WTC11 (cell line): ENCODE data around the gene MBD3L5. TPM values are rescaled to one million over a fixed set of nuclear protein-coding genes. Genes with fewer than 3 reads are reported as not detected.
"Not testable (repeated sequence)": the region's sequence is repeated elsewhere in the genome, so short reads cannot be mapped to it uniquely, and the experiment has no call there.

Source experiments
- ATAC-seq: fragments of 200-7000 bp; cut with Tn5 transposase; 2 replicates; pipeline ENCODE4 v1.10.0; 2021; ENCODE audit warnings: mild to moderate bottlenecking, moderate library complexity
- CTCF ChIA-PET: fragments of 300-600 bp; sonication (Branson Sonifier 250); formaldehyde crosslinking; loops from one replicate; lab custom pipeline; 2021; ENCODE audit warnings: antibody characterized with exemption; lab: Charles Lee
- POLR2A ChIA-PET: fragments of 350-600 bp; sonication (Branson Sonifier 250); formaldehyde crosslinking; loops from one replicate; lab custom pipeline; 2021; ENCODE audit warnings: antibody characterized with exemption; lab: Charles Lee
- DNase-seq: peaks from one replicate; pipeline ENCODE4 v3.0.0; 2021; ENCODE audit warnings: low spot score
- H3K27ac Mint-ChIP-seq: 2 replicates; pipeline ENCODE4 v1.8.0; 2021; ENCODE audit warnings: mixed read lengths
- H3K27me3 Mint-ChIP-seq: 2 replicates; pipeline ENCODE4 v1.8.0; 2021; ENCODE audit warnings: low read depth, mild to moderate bottlenecking, moderate library complexity, mixed read lengths
- H3K36me3 Mint-ChIP-seq: 2 replicates; pipeline ENCODE4 v1.8.0; 2021; ENCODE audit warnings: mixed read lengths
- H3K4me1 Mint-ChIP-seq: 2 replicates; pipeline ENCODE4 v1.8.0; 2022; ENCODE audit warnings: mixed read lengths
- H3K4me3 Mint-ChIP-seq: 2 replicates; pipeline ENCODE4 v1.8.0; 2021; ENCODE audit warnings: mild to moderate bottlenecking, moderate library complexity, mixed read lengths
- H3K9me3 Mint-ChIP-seq: 2 replicates; pipeline ENCODE4 v1.8.0; 2021; ENCODE audit warnings: mixed read lengths
- ATF1 ChIP-seq: sonication (generic); formaldehyde crosslinking; IDR thresholded peaks from 2 replicates; pipeline ENCODE4 v1.8.1; 2023; ENCODE audit warnings: mild to moderate bottlenecking, moderate library complexity, missing genetic modification reagents
- ETV6 ChIP-seq: sonication (generic); formaldehyde crosslinking; IDR thresholded peaks from 2 replicates; pipeline ENCODE4 v1.8.1; 2022; ENCODE audit warnings: mild to moderate bottlenecking, missing genetic modification reagents
- FOXK1 ChIP-seq: sonication (generic); formaldehyde crosslinking; IDR thresholded peaks from 2 replicates; pipeline ENCODE4 v1.8.0; 2022; ENCODE audit warnings: mild to moderate bottlenecking, moderate library complexity, missing genetic modification reagents
- GABPB1 ChIP-seq: sonication (generic); formaldehyde crosslinking; IDR thresholded peaks from 2 replicates; pipeline ENCODE4 v1.8.1; 2023; ENCODE audit warnings: mild to moderate bottlenecking, missing genetic modification reagents
- JUN ChIP-seq: sonication (generic); formaldehyde crosslinking; IDR thresholded peaks from 2 replicates; pipeline ENCODE4 v1.8.0; 2023; ENCODE audit warnings: mild to moderate bottlenecking, missing genetic modification reagents
- MXD4 ChIP-seq: fragments of 250-450 bp; sonication (Bioruptor Pico); IDR thresholded peaks from 2 replicates; pipeline ENCODE4 v1.8.0; 2021; ENCODE audit warnings: mild to moderate bottlenecking, moderate library complexity, borderline replicate concordance
- ZNF121 ChIP-seq: sonication (generic); formaldehyde crosslinking; IDR thresholded peaks from 2 replicates; pipeline ENCODE4 v1.8.0; 2023; ENCODE audit warnings: missing genetic modification reagents
- ZNF232 ChIP-seq: sonication (generic); formaldehyde crosslinking; IDR thresholded peaks from 2 replicates; pipeline ENCODE4 v1.8.0; 2022; ENCODE audit warnings: mild to moderate bottlenecking, missing genetic modification reagents
- ZNF423 ChIP-seq: fragments of 250-450 bp; sonication (Bioruptor Pico); IDR thresholded peaks from 2 replicates; pipeline ENCODE4 v2.1.2; 2022; ENCODE audit warnings: mild to moderate bottlenecking, moderate library complexity
- total RNA-seq: library from RNA; stranded (reverse); gene quantifications from 3 replicates; pipeline ENCODE4 v1.2.3, GENCODE V29; 2021
- TF ChIP-seq, protein P1 (sequence below): sonication (generic); formaldehyde crosslinking; IDR thresholded peaks from 2 replicates; pipeline ENCODE4 v1.8.0; 2022; ENCODE audit warnings: mild to moderate bottlenecking, missing genetic modification reagents
- TF ChIP-seq, protein P2 (sequence below): fragments of 250-450 bp; sonication (Bioruptor Pico); IDR thresholded peaks from 2 replicates; pipeline ENCODE4 v1.8.0; 2021; ENCODE audit warnings: mild to moderate bottlenecking

The MBD3L5 gene
- total RNA-seq, 1 experiment from 2014 or later, result not detected

DNA sequence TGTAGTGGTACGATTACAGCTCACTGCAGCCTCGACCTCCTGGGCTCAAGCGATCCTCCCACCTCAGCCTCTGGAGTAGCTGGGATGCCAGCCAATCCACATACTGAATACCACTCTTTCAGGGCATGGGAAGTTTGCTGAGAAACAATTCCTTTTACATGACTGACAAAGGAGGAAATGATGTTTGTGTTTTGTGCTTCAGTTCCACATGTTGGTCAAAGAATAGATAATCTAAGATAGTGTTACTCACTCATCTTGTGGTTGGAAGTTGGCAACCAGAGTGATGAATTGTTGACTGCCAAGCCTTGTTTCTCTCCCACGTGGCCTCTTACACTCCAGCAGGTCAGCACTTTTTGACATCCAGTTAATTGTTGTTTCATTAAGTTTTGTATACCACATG, 16.7 kb upstream of the MBD3L5 start (continued):
- TF ChIP-seq ETV6 (CRISPR knock-in tag), result no peak
- TF ChIP-seq ATF1 (CRISPR knock-in tag), result no peak
- TF ChIP-seq GABPB1 (CRISPR knock-in tag), result no peak
- TF ChIP-seq ZNF232 (CRISPR knock-in tag), result no peak
- no peak for TF ChIP-seq MXD4
- TF ChIP-seq, protein P1, sequence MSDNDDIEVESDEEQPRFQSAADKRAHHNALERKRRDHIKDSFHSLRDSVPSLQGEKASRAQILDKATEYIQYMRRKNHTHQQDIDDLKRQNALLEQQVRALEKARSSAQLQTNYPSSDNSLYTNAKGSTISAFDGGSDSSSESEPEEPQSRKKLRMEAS (CRISPR knock-in tag), result no peak

DNA sequence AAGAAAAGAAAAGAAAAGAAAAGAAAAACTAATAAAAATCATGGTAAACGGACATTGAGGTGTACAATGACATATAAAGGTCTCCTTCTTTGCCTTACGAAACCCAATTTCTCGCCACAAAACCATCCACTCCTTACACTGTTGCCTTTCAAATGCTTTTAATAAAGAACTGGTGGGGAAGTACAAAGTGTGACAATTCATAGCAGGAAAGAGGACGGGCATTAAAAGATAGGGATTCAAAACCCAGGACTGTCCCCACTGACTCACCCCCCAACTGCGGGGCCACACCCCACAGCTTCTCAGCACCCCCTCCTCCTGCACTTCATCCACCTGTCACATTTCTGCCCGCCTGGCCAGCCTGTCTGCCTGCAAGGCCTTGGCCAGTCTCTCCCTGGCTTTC, 11.6 kb upstream of the MBD3L5 start:
- no peak for TF ChIP-seq ZNF232 (CRISPR knock-in tag)
- TF ChIP-seq, protein P2, sequence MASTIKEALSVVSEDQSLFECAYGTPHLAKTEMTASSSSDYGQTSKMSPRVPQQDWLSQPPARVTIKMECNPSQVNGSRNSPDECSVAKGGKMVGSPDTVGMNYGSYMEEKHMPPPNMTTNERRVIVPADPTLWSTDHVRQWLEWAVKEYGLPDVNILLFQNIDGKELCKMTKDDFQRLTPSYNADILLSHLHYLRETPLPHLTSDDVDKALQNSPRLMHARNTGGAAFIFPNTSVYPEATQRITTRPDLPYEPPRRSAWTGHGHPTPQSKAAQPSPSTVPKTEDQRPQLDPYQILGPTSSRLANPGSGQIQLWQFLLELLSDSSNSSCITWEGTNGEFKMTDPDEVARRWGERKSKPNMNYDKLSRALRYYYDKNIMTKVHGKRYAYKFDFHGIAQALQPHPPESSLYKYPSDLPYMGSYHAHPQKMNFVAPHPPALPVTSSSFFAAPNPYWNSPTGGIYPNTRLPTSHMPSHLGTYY, result no peak
- TF ChIP-seq JUN, result no peak
- no peak for TF ChIP-seq ZNF423 (CRISPR knock-in tag)
- TF ChIP-seq ZNF121 (CRISPR knock-in tag), result no peak
- no peak for TF ChIP-seq FOXK1
- H3K36me3 Mint-ChIP-seq, result peaks cover 24% of the 10 kb centered on the region
- ATAC-seq, result no peak
- H3K4me3 Mint-ChIP-seq, result no peak overlapping the region
- H3K4me1 Mint-ChIP-seq, result no peaks in the 10 kb centered on the region
- ChIA-PET POLR2A (no interaction called here), CTCF (no interaction called here)
- H3K27ac Mint-ChIP-seq, result no peak overlapping the region
- DNase-seq, result no peak
- peaks cover 6% of the 10 kb centered on the region for H3K27me3 Mint-ChIP-seq
- peaks cover 31% of the 10 kb centered on the region for H3K9me3 Mint-ChIP-seq

DNA sequence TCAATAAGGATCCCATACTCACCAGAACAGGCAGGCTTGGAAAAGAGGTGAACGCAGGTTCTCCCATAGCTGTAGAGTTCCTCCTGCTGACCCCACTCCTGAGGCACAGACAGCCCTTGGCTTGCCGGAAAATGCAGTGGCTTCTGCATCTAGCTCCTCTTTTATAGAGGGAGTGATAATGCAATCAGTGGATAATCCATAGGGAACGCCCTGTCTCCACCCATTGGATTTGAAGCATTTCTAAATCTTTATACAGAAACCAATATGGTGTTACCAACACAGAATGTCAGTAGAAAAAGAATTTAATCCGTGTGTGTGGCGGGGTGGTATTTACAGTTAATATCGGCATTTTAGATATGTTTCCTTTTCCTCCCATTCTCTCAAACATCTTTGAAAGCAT, 9.0 kb upstream of the MBD3L5 start, which contains the start of gene MBD3L2B:
TSS of gene MBD3L2B (minus strand) at position 101 of the 400 bp plus-strand sequence. CDS start at position 67, 34 bp downstream.
- peaks cover 13% of the 10 kb centered on the region for H3K36me3 Mint-ChIP-seq
- POLR2A ChIA-PET, result not testable (repeated sequence)

DNA sequence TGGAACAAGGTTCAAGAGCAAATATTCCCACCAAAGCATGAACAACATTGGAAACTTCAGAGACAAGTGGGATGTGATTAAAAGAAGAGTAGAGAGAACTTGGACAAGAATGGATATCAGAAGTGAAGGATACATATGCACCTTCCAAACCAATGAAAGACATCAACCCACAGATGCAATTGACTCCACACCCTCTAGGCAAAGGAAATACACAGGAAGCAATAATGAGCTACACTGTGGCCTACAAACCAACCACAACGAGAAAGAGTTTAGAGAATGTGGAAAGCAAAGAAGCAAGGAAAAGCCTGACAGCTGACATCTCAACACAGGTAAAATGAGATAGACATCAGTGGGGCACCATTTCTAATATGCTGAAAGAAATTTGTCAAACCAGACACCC, 1.6 kb upstream of the MBD3L5 start:
- POLR2A ChIA-PET, H3K27me3 Mint-ChIP-seq, H3K27ac Mint-ChIP-seq, H3K4me1 Mint-ChIP-seq, DNase-seq, H3K4me3 Mint-ChIP-seq, H3K9me3 Mint-ChIP-seq, H3K36me3 Mint-ChIP-seq, ATAC-seq, CTCF ChIA-PET: not testable (repeated sequence)

More for the DNA sequence above, 9.0 kb upstream of the MBD3L5 start, which contains the start of gene MBD3L2B:
- peaks cover 14% of the 10 kb centered on the region for H3K9me3 Mint-ChIP-seq
- H3K27ac Mint-ChIP-seq, DNase-seq, H3K27me3 Mint-ChIP-seq, H3K4me3 Mint-ChIP-seq, CTCF ChIA-PET, H3K4me1 Mint-ChIP-seq, ATAC-seq: not testable (repeated sequence)

DNA sequence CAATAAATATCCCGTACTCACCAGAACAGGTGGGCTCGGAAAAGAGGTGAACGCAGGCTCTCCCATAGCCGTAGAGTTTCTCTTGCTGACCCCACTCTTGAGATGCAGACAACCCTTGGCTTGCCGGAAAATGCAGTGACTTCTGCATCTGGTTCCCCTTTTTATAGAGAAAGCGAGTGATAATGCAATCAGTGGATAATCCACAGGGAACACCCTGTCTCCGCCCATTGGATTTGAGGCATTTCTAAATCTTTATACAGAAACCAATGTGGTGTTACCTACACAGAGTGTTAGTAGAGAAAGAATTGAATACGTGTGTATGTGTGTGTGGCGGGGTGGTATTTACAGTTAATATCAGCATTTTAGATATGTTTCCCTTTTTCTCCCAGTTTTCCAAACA, 9.7 kb downstream of the MBD3L5 start, which contains the start of gene MBD3L4:
TSS of gene MBD3L4 (minus strand) at position 101 of the 400 bp plus-strand sequence. CDS start at position 66, 35 bp downstream.
- H3K4me1 Mint-ChIP-seq, H3K9me3 Mint-ChIP-seq, POLR2A ChIA-PET: not testable (repeated sequence)

DNA sequence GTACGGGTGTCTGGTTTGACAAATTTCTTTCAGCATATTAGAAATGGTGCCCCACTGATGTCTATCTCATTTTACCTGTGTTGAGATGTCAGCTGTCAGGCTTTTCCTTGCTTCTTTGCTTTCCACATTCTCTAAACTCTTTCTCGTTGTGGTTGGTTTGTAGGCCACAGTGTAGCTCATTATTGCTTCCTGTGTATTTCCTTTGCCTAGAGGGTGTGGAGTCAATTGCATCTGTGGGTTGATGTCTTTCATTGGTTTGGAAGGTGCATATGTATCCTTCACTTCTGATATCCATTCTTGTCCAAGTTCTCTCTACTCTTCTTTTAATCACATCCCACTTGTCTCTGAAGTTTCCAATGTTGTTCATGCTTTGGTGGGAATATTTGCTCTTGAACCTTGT, 11.2 kb downstream of the MBD3L5 start:
- H3K27me3 Mint-ChIP-seq, DNase-seq, H3K4me1 Mint-ChIP-seq, ATAC-seq, H3K9me3 Mint-ChIP-seq, H3K4me3 Mint-ChIP-seq, POLR2A ChIA-PET, H3K27ac Mint-ChIP-seq, CTCF ChIA-PET, H3K36me3 Mint-ChIP-seq: not testable (repeated sequence)

More for the DNA sequence above, 9.7 kb downstream of the MBD3L5 start, which contains the start of gene MBD3L4:
- ATAC-seq, H3K36me3 Mint-ChIP-seq, H3K27ac Mint-ChIP-seq, H3K27me3 Mint-ChIP-seq, H3K4me3 Mint-ChIP-seq, CTCF ChIA-PET, DNase-seq: not testable (repeated sequence)

DNA sequence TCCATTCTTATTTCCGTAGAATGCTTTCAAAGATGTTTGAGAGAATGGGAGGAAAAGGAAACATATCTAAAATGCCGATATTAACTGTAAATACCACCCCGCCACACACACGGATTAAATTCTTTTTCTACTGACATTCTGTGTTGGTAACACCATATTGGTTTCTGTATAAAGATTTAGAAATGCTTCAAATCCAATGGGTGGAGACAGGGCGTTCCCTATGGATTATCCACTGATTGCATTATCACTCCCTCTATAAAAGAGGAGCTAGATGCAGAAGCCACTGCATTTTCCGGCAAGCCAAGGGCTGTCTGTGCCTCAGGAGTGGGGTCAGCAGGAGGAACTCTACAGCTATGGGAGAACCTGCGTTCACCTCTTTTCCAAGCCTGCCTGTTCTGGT, 18.6 kb downstream of the MBD3L5 start, which contains the start of gene MBD3L2:
TSS of gene MBD3L2 (plus strand) at position 301 of the 400 bp plus-strand sequence. CDS start at position 354, 53 bp downstream.
- ATAC-seq, DNase-seq, H3K27ac Mint-ChIP-seq, H3K4me3 Mint-ChIP-seq, H3K9me3 Mint-ChIP-seq, H3K4me1 Mint-ChIP-seq, H3K27me3 Mint-ChIP-seq, H3K36me3 Mint-ChIP-seq, CTCF ChIA-PET, POLR2A ChIA-PET: not testable (repeated sequence)

DNA sequence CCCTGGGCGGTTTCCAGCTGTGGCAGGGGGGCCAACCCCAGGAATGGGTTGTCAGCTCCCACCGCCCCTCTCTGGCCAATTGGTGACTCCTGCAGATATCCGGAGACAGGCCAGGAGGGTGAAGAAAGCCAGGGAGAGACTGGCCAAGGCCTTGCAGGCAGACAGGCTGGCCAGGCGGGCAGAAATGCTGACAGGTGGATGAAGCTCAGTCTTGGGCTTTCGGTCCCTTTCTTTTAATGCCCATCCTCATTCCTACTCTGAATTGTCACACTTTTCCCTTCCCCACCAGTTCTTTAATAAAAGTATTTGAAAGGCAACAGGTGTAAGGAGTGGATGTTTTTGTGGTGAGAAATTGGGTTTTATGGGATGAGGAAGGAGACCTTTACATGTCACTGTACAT, 21.0 kb downstream of the MBD3L5 start:
- H3K36me3 Mint-ChIP-seq, ATAC-seq, H3K4me3 Mint-ChIP-seq, H3K27ac Mint-ChIP-seq, H3K4me1 Mint-ChIP-seq, POLR2A ChIA-PET, CTCF ChIA-PET, DNase-seq, H3K27me3 Mint-ChIP-seq, H3K9me3 Mint-ChIP-seq: not testable (repeated sequence)

DNA sequence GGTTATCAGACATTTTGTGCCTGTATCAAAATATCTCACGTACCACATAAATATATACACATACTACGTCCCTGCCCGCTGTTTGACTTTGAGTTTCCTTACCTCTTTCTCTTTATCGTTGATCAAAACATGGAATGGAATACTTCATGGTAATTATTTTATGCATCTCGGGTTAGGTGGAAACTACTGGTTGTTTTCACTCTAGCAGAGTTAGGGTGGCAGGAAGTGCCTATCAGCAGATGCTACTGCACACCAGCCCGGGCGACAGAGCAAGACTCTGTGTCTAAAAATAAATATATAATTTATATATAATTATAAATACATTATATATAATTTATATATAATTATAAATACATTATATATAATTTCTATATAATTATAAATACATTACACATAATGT, 22.5 kb downstream of the MBD3L5 start:
- H3K27ac Mint-ChIP-seq, ATAC-seq, H3K4me3 Mint-ChIP-seq, H3K4me1 Mint-ChIP-seq, DNase-seq, H3K27me3 Mint-ChIP-seq, POLR2A ChIA-PET, CTCF ChIA-PET, H3K9me3 Mint-ChIP-seq, H3K36me3 Mint-ChIP-seq: not testable (repeated sequence)

DNA sequence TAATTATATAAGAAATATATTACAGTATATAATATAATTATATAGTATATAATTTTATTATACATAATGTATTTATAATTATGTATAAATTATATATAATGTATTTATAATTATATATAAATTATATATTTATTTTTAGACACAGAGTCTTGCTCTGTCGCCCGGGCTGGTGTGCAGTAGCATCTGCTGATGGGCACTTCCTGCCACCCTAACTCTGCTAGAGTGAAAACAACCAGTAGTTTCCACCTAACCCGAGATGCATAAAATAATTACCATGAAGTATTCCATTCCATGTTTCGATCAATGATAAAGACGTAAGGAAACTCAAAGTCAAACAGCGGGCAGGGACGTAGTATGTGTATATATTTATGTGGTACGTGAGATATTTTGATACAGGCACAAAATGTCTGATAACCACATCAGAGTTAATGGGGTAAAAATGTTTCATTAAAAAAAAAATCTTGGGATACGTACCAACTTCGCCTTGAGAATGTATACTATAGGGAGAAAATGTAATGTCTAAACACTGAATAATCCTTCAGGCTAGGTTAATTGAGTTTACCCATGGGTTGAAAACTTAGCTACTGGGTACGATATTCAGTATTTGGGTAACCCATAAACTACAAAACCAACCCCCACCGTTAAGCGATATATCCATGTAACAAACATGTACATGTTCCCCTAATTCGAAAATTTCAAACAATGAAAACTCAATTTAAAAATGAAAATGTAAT, 24.4 kb downstream of the MBD3L5 start:
- ATAC-seq, H3K4me1 Mint-ChIP-seq, H3K36me3 Mint-ChIP-seq, DNase-seq, H3K27me3 Mint-ChIP-seq, H3K27ac Mint-ChIP-seq, H3K4me3 Mint-ChIP-seq, POLR2A ChIA-PET, CTCF ChIA-PET, H3K9me3 Mint-ChIP-seq: not testable (repeated sequence)
